AG08396 (cell line): Measurements from ENCODE around the gene CSRP3.

Source experiments
- DNase-seq: peaks from one replicate; pipeline ENCODE4 v3.0.0; 2012; ENCODE audit warnings: low spot score, mixed read lengths

The CSRP3 gene

DNA sequence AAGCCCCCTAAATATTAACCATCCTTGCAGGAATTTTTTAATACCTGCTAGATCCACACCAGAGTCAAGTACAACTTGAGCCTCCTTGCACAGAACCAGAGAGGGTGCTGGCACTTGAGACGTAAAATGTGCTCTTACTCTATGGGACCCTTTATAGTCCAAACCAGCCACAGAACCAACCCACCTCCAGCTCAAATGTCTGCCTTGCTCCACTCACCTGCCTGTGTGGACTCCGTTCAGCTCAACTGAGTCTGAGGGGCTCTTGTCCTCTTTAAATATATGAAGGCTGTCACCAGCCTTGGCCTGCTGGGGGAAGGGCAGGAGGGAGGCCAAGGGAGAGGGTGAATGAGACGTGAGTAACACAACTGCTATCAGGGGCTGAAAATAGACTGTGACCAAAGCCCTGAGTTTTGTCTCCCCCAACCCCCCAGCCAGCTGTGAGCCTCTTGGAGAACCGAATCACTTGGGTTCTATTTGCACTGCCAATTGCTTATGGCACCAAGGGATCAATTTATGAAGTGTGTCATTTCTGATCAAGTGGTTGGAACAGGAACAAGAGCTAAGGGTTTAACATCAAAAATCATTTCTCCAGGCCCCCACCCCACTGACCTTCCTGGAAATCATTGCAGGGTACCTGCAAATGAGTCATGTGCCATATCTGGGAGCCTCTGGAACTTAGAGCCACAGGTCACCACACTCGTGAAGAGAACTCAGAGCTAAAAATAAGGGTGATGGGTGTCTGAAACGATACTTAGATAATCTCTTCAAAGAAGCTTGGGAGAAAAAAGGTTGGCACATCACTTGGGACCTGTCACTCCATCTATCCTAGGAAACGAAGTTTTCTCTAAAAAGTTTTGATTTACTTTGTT lies at the start of gene CSRP3:
Gene CSRP3 (minus strand): TSS at position 247 of the 869 bp plus-strand sequence. CDS start 9,535 bp downstream, outside the sequence.
- peak; percentile 28 for DNase-seq

DNA sequence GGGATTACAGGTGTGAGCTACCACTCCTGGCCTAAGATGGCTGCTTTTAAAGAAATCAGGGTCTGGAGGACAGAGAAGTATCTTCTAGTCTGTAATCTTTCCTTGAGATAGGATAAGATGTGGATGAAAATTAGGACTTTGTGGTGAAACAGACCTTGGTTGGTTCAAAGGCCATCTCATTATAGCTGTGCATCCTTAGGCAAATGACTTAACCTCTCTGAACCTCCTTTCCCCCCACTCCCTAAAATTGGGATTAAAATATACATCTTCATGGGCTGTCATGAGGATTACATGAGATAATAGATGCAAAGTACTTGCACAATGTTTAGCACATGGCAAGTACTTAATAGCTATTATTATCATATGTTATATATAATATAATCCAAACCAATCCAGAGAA lies 49.8 kb upstream of the CSRP3 start:
- no peak for DNase-seq

DNA sequence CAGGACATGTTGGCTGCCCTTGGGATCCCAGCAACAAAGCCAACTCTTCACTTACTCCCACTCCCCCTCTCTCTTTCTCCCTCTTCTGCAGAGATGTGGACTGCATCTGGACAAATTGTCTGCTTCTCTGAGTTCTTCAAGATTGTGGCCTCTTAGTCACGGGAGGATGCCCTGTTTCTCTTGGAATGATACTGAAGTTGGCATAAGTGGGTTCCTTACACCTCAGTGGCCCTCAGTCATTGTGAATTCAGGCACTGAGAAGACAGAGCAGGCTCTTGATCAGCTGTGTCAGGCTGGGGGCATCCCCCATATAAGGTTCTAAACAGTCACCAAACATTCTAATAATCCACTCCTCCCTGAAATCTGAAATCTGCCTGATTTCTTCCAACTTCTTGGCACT lies 45.0 kb upstream of the CSRP3 start:
- DNase-seq, result no peak

DNA sequence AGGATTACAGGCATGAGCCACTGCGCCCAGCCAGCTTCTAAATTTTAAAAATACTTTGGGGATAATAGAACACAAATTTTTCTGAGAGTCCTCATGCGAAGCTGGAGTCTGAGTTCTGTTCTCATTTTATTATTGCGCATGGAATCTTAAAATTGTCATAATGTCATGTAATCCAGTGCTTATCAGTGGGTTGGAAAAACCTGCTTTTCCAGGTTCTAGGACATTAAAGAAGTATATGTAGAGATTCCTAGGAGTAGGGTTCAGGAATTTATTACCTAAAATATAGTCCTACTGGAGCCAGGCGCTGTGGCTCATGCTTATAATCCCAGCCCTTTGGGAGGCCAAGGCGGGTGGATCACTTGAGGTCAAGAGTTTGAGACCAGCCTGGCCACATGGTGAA lies 43.6 kb upstream of the CSRP3 start:
- DNase-seq, result no peak

DNA sequence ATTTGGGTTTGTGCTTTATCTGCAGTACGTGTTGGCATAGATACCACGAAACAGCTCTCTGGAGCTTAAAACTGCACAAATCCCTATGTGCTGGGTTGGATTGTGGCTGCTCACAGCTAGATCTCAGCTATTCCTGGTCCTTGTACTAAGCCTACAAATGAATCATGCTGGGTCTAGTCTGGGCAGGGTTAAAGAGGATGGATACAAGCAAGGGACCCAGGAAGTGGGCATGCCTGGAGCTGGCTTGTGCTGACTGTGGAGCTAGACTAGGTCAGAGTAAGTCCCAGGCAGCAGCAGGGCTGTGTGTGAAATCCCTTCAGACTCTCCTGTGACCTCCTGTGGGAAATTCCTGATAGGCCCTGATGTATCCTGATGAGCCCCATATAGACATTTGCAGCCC lies 42.8 kb upstream of the CSRP3 start:
- no peak for DNase-seq

DNA sequence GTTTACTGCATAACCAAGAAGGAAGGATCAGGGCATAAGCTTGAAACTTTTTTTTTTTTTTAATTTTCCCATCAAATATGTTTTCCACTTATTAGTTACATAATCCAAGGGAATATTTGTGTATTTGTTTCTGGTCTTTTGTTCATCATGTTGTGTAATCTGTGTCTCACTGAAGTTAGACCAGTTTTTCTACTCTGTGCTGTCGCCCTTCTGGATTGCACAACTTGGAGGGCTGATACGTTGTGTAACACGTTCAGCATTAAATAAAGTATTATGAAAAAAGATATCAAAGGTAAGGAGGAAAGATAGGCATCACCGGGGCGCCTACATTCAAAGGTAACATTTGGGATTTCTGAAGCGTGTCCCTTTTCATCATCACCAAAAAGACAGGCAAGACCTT lies 42.3 kb upstream of the CSRP3 start:
- DNase-seq, result no peak

DNA sequence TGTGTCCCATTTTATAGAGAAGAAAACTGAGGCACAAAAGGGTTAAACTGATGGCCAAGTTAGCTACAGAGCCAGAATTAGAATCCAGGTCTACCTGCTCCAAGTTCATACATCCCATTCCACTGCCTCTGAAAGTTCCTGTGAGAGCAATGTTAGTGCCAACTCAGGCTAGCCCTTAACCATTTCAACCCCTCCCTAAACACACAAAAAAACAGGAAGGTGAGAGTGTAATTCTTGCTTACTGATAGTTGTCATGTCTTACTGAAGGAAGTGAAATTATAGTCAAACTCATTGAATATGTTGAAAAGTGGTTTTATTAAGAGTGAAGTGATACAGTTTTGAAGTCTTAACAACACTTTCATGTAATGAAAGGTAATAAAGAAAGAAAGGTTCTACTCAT lies 41.8 kb upstream of the CSRP3 start:
- DNase-seq, result no peak

DNA sequence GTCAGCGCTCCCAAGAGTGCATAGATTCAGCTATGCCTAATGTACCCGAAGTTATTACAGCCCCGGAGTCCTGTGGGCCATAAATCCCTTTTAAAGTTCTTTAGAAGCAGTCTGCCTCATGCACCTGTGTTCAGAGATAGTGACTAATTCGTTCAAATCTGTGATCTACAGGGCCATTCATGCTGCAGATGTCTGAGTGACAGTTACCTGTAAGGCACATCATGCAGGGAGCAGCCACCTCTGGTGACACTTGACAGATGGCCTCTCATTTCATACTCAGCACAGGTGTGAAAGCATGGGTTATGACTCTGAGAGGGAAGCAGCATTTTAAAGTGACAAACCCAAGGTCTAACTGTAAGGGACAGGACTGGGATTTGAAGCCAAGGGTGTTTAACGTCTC lies 41.4 kb upstream of the CSRP3 start:
- DNase-seq, result no peak

DNA sequence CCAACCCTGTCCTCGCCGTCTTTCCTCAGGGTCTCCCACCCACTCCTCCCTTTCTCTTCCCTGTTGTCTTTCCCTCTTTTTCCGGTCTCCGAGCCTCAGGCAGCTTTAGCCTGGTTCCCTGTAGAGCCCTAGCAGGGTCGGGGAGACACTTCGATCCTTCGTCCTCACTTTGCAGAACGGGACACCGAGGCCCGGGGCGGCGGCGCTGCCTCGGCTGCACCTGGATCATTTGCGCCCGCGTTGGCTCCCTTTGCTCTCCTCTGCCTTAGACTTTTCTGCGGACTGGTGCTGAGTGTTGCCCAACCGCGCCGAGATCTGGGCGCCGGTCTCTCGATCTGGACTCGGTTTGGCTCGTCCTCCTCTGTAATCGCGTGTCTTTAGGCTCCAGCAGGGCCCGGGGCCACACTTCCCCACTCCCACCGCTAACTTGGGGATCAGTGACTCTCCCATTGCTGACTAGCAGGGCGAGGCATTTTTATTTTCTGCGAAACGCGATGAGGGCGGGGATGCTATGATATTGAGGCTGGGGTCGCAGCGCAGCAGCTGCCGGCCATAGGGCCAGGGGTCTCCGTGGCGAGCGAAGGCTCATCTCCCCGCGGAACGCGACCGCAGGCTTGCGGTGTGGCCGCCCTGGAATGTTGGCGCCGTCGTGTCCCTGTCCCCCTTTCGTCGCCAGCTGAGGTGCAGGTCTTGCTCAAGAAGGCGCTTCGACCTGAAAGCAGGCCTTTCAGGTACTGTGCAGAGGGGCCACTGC lies 40.6 kb upstream of the CSRP3 start:
- peak; percentile 31 for DNase-seq

DNA sequence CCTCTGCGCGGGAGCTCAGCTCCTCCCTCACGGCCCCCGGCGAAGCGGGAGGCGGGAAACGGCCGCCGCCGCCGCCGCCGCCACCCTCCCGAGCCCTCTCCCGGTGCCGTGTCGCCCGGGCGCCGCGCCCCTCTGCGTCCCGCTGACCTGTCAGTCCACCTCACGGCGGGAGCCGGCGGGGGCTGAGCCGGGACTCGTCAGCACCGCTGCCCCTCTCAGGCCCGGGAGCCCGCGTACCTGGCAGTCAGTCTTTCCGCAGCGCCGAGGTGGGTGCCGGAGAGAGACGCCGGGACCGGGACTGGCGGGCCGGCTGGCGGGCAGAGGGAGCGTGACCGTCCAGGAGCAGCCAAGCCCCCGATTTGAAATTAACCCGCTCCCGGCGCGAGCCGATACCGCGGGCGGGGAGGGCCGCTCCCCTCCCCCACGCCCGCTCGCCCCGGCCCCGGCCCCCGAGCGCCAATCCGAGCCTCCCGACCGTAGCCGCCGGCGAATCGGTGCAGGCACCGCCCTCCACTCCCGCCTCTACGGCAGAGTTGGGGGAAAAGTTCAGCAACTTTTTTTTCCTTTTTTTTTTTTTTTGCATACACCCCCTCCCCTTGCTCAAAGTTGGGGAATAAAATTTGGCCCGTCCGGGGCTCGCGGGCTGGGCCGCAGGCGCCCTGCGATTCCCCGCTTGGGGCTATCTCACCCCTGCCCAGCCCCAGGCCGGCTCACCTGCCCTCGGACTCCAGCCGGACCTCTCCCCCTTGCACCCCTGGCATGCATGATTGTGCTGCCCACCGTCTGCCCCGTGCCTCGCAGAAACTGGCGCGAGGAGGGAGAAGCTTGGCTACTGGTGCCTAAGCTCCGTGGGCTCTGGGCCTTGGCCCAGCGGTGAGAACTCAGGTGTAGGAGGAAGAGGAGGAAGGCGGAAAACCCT lies 39.7 kb upstream of the CSRP3 start:
- DNase-seq, result peak; percentile 65

DNA sequence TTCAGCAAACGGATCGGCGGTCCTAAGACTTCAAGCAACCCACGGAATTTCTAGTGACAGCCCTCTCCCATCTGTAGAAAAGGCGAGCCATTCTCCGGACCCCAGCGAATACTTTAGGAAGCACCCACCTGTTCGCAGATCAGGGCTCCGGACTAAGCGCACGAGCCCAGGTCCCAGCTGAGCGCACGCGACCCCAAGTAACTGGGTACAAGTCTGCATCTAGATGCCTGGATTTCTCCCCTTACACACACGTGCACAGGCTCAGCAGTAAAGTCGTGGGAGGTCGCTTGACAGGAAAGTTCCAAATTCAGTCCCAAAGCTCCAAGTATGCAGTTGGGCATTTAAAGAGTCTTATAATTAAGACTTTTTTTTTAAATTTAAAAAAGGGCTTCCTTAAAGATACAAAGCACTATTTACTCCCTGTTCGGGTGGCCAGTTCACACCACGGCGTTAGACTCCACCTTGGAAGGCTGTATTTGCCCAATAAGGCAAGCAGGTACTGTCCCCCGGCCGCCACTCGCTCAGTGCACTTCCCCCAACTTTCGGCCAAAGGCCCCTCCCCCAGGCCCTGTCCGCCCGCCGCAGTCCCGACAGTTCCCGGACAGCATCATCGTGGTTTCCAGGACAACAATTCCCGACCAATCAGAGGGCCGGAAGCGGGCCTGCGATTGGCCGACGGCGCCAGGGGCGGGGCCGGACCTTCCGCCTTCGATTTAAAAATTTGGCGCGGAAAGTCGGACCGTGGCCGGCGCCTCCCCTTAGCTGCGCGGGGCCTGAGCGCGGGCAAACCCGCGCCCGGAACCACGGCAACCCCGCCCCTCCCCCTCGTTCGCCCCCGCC lies 38.9 kb upstream of the CSRP3 start, which contains the start of gene E2F8:
Gene E2F8 (minus strand): TSS at position 526 of the 840 bp plus-strand sequence. CDS start 824 bp downstream, outside the sequence.
- DNase-seq, result peak; percentile 99

DNA sequence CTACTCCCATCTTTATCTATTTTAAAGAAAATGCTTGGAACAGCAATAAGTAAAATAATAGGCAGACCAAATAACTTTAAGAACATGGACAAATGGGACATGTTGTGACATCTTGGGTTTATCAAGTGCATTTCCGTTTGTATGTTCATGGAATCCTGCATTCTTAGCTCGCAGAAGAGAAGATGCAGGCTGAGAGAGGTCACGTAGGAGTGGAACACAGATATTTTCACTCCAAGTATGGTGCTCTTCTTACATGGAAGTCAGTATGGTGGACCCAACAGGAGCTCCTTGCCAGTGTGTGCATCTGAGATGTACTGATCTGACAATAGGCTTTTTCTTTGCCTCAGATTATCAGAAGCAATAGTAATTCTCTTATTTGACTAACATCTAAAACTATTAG lies 37.3 kb upstream of the CSRP3 start:
- no peak for DNase-seq

DNA sequence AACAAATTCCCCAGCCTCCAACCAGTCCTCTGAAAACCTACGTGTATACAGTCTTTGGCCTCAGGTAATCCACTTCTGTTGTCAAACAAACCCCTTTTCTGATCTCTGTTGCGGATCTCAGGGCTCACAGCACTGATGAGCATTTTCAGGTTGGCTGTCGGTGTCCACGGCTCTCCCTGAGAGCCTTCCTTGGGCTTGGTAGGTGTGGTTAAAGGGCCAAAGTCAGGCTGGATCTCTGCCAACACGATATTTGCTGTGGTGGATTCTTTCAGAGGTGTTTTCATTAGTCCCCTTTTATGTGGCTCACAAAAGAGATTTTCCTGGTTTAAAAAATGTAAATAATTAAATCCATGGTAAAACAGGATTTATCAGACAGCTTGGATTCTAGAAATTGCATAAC lies 36.0 kb upstream of the CSRP3 start:
- no peak for DNase-seq

DNA sequence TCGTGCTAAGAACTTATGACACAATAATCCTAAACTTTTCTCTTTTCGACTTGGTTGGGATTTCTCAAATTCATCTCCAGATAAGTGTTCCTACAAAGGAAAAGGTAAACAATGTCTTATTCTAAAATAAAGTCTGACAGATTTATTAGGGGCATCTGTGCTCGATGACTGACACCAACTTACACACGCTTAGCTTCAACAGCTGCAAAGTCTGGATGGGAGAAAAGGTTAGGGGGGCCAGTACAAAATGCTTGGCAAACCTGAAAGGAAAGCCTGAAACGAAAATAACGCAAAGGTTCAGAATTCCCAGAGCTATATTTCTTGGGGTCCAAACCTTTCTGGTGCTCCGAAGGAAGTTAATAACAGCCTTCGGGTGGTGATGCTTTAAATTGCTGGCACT lies 35.6 kb upstream of the CSRP3 start:
- DNase-seq, result no peak

DNA sequence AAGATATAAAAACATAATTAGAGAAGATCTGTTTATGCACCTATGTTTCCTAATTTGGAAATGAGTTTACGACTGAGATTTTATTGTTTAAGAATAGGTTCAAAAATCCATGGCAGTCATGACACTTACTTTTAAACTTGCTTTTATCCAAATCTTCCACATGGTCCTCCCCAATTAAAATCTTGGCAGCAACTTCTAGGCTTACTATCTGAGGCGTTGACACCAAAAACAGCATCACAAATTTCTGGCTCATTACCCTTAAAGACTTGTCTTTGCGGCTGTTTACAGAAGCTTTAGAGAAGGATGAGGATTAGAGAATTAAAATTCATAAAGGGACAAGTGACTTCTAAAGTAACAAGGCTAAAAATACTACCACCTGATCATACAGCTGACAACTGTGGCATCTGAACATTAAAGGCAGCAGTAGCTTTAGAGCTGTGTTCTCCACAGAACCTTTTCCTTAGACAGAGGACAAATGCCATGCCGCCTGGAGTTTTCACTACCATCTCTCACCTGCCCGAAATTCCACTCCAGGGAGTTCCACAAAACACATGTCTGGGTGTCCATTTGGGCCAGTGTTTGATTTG lies 32.5 kb upstream of the CSRP3 start:
- DNase-seq, result no peak

DNA sequence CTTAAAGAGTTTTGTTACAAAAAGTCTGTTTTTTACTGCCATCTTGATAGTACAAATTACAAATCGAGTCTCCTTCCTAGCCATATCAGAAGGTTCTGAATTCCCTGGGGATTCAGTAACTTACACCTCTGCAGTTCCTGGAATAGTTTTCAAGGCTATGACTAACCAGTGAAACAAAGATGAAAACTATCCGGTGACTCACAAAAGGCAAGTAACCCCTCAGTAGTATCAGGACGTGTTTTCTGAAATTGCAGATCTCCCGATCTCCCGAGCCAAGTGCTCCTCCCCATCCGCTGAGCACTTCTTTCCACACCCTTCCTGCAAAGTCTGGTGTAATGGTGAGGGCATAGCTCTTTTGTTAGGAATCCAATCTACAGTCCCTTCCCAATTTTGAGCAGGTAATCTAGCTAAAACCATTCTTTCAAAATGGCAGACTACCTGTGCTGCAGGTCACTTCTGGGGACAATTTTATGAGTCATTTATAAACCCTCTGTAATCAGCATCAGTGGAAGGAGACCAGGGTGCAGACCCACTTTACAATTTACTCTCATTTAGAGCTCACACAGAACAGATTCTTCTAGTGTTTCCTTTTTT lies 31.2 kb upstream of the CSRP3 start:
- DNase-seq, result peak; percentile 56

DNA sequence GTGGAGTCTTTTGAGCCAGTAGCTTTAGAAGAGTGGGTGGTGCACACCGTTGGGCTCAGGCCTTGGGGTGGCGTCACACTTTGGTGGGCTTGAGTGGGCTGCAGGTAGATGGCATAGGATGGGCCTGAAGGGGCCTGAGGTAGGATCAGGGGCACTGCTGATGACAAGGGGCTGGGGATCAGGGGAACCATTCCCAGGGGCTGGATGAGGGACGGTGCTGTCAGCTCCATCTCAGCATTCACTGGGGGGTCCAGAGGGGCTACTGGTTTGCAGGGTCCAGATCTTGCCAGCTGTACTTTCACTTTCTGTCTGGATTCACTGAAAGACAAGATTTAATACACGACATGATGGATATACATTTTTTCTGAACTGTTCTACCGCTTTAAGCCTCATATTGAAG lies 27.9 kb upstream of the CSRP3 start:
- DNase-seq, result no peak

DNA sequence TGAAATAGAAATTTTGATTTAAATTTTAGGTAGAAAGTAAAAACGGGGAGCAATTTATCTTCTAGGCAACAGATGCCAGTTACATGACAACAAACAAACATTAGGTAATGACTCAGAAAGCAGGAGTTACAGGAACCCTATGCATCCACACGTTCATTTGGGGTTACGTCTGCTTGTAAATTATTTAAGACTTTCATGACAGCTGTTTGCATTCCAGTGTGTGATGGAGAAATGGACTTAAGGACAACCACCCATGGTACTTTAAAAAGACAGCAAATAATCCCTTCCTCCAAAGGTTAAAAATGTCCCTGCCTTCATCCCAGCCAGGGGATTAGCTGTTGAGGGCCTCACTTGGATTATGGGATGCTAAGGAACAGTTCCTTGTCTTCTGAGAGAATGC lies 27.2 kb upstream of the CSRP3 start:
- no peak for DNase-seq

DNA sequence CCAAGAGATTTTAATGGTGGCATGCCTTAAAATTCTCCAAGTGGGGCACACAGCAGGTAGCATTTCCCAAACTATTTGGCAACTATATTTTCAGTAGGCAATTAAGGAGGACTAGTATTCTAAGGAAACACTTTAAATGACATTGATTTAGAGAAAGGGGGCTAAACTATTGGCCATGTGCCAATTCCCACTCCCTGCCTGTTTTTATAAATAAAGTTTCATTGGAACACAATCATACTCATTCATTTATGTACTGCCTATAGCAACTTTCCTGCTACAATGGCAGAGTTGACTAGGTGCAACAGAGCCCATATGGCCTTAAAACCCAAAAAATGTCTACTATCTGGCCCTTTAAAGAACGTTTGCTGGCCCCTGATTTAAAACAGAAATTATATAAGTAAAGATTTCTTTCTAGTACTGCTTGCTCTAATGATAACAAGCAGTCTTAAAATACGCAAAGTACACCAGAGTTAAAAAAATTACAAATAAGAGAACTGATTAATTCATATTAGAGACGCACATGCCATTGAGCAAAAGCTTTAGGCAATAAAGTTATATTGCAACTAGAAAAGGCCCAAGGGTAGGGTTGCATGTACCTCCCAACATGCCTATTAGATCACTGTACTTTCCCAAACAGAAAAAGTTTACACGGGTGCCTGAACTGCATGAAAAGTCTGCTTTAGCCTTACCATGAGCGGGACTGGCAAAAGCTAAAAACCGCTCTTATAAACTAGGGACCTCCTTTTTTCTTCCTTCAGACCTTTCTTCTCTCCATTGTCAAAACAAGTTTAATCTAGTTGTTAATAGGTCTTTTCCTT lies 24.8 kb upstream of the CSRP3 start:
- DNase-seq, result no peak

DNA sequence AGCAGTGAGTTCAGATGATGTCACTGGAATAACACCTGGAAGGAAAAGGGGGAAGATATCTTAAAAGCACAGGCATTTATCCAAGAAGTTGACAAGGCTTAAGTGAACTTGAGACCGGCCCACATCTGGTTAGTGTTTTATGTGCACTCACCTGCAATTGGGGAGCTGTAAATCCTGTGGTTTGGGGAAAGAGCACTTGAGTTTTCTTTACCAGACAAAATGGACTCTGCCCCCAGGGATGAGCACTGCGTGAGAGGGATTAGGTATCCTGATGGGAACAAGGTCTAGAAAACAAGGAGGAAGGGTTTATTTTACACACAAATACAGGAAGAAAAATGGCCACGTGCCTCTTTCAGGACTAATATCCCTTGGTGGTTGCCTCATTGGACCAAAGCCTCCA lies 23.8 kb upstream of the CSRP3 start:
- no peak for DNase-seq
